ENCODE data around the gene SLC2A3.
A peak's percentile ranks its signal among the peaks of the same experiment; 100 is the strongest.
"Not testable (repeated sequence)": the region's sequence is repeated elsewhere in the genome, so short reads cannot be mapped to it uniquely, and the experiment has no call there.

SLC2A3 gene

GRCh38 chr12:7935590-7936581 lies at the start of gene SLC2A3:
Gene SLC2A3 (minus strand): TSS chr12:7936187. CDS start chr12:7936034, 153 bp downstream.
- Histone ChIP-seq H3K27me3 (ENCODE audit: insufficient read depth, low read depth) (no peaks in the 10 kb centered on the region), H3K4me1 (ENCODE audit: low read depth, poor library complexity, severe bottlenecking) (peaks cover 19% of the 10 kb centered on the region), H3K4me3 (IDR thresholded peaks at IDR 0.05; ENCODE audit: insufficient read depth, low read depth, low read length) (no peak within 1 kb of the TSS), H3K4me2 (peak within 1 kb of the TSS; percentile 91), H3K9ac (peak within 1 kb of the TSS; percentile 26; the same call in 1 of the 2 replicates), H4K20me1 (ENCODE audit: insufficient read depth) (no peaks in the 10 kb centered on the region), H3K79me2 (ENCODE audit: insufficient read depth, low read depth) (no peaks in the 10 kb centered on the region), H3K36me3 (ENCODE audit: insufficient read depth) (no peaks in the 10 kb centered on the region), H2AFZ (ENCODE audit: low read depth) (peak within 1 kb of the TSS; percentile 76), H3K27ac (no peak within 1 kb of the TSS)
- TF ChIP-seq, protein P1, sequence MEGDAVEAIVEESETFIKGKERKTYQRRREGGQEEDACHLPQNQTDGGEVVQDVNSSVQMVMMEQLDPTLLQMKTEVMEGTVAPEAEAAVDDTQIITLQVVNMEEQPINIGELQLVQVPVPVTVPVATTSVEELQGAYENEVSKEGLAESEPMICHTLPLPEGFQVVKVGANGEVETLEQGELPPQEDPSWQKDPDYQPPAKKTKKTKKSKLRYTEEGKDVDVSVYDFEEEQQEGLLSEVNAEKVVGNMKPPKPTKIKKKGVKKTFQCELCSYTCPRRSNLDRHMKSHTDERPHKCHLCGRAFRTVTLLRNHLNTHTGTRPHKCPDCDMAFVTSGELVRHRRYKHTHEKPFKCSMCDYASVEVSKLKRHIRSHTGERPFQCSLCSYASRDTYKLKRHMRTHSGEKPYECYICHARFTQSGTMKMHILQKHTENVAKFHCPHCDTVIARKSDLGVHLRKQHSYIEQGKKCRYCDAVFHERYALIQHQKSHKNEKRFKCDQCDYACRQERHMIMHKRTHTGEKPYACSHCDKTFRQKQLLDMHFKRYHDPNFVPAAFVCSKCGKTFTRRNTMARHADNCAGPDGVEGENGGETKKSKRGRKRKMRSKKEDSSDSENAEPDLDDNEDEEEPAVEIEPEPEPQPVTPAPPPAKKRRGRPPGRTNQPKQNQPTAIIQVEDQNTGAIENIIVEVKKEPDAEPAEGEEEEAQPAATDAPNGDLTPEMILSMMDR (conservative IDR thresholded peaks at IDR 0.05; ENCODE audit: low read depth, low read length), result no peak

DNA sequence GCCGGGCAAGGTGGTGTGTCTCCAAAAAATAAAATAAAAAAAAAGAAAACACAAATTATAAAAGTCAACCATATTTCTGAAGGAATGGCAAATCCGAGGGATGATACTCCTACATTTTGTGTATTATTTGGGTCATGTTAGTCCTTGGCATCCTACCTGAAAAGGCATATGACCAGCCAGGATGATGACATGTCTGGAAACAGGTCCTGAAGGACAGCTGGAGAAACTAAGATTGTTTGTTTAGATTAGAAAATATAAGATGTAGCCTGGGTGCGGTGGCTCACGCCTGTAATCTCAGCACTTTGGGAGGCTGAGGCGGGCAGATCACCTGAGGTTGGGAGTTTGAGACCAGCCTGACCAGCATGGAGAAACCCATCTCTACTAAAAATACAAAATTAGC lies 48.9 kb upstream of the SLC2A3 start:
- Histone ChIP-seq H2AFZ (ENCODE audit: low read depth) (no peak overlapping the region), H3K79me2 (ENCODE audit: insufficient read depth, low read depth) (no peaks in the 10 kb centered on the region), H3K4me1 (ENCODE audit: low read depth, poor library complexity, severe bottlenecking) (no peaks in the 10 kb centered on the region), H3K36me3 (ENCODE audit: insufficient read depth) (no peaks in the 10 kb centered on the region), H3K27me3 (ENCODE audit: insufficient read depth, low read depth) (no peaks in the 10 kb centered on the region), H3K27ac (no peak overlapping the region), H4K20me1 (ENCODE audit: insufficient read depth) (no peaks in the 10 kb centered on the region), H3K4me3 (IDR thresholded peaks at IDR 0.05; ENCODE audit: insufficient read depth, low read depth, low read length) (no peak overlapping the region), H3K4me2 (no peak overlapping the region), H3K9ac (no peak overlapping the region)
- TF ChIP-seq, protein P1 (conservative IDR thresholded peaks at IDR 0.05; ENCODE audit: low read depth, low read length), result no peak

DNA sequence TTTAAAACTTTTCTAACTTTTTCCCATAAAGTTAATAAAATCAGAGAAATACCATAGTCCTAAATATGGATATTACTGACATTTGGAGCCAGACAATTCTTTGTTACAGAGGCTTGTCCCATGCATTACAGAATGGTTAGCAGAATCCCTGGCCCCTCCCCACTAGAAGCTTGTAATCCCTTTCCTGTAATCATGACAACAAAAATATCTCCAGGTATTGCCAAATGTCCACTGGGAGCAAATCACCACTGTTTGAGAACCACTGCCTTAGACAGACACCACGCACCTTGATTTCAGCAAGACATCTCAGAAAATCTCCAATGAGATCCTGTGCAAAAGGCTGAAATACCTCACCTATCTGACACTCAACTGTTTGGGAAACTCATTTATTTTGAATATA lies 47.5 kb upstream of the SLC2A3 start:
- not testable (repeated sequence) for H3K4me1 ChIP-seq (ENCODE audit: low read depth, poor library complexity, severe bottlenecking); H3K27ac ChIP-seq

DNA sequence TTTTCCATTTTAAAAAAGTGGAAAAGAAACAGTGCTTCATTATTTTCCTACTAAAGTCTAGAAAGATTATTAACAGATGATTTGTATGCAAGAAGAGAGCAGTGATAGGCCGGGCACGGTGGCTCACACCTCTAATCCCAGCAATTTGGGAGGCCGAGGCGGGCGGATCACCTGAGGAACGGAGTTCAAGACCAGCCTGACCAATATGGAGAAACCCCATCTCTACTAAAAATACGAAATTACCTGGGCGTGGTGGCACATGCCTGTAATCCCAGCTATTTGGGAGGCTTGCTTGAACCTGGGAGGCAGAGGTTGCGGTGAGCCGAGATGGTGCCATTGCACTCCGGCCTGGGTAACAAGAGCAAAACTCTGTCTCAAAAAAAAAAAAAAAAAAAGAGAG lies 47.0 kb upstream of the SLC2A3 start:
- H3K4me1 ChIP-seq (ENCODE audit: low read depth, poor library complexity, severe bottlenecking); H3K27me3 ChIP-seq (ENCODE audit: insufficient read depth, low read depth); H3K9ac ChIP-seq; H3K4me2 ChIP-seq; H4K20me1 ChIP-seq (ENCODE audit: insufficient read depth); H3K36me3 ChIP-seq (ENCODE audit: insufficient read depth); H3K4me3 ChIP-seq (IDR thresholded peaks at IDR 0.05; ENCODE audit: insufficient read depth, low read depth, low read length); H3K27ac ChIP-seq; H3K79me2 ChIP-seq (ENCODE audit: insufficient read depth, low read depth); H2AFZ ChIP-seq (ENCODE audit: low read depth): not testable (repeated sequence)

More for the DNA sequence above, 47.5 kb upstream of the SLC2A3 start:
- not testable (repeated sequence) for H3K4me3 ChIP-seq (IDR thresholded peaks at IDR 0.05; ENCODE audit: insufficient read depth, low read depth, low read length); H3K79me2 ChIP-seq (ENCODE audit: insufficient read depth, low read depth); H3K4me2 ChIP-seq; H3K27me3 ChIP-seq (ENCODE audit: insufficient read depth, low read depth); H3K36me3 ChIP-seq (ENCODE audit: insufficient read depth); H2AFZ ChIP-seq (ENCODE audit: low read depth); H4K20me1 ChIP-seq (ENCODE audit: insufficient read depth); H3K9ac ChIP-seq

DNA sequence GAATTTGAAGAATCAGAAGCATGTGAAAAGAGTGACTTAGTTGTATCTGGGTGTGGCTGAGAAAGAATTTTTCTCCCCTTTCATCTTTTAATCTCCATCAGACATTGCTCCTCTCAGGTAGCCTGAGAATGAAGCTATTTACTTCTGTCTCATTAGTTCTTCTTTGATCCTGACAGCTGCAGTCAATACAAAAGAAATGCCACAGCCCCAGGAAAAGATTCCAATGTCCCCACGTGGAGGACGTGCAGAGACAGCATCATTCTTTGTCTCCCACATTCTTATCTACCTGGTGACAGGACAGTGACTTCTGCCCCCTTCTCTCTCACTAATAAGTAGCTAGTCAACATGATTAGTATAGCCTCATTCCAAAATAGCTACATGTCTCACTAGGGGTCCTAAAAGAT lies 46.3 kb upstream of the SLC2A3 start:
- H3K79me2 ChIP-seq (ENCODE audit: insufficient read depth, low read depth); H3K36me3 ChIP-seq (ENCODE audit: insufficient read depth); H3K27ac ChIP-seq; H3K9ac ChIP-seq; H3K27me3 ChIP-seq (ENCODE audit: insufficient read depth, low read depth); H3K4me1 ChIP-seq (ENCODE audit: low read depth, poor library complexity, severe bottlenecking); H3K4me3 ChIP-seq (IDR thresholded peaks at IDR 0.05; ENCODE audit: insufficient read depth, low read depth, low read length); H4K20me1 ChIP-seq (ENCODE audit: insufficient read depth); H3K4me2 ChIP-seq; H2AFZ ChIP-seq (ENCODE audit: low read depth): not testable (repeated sequence)

DNA sequence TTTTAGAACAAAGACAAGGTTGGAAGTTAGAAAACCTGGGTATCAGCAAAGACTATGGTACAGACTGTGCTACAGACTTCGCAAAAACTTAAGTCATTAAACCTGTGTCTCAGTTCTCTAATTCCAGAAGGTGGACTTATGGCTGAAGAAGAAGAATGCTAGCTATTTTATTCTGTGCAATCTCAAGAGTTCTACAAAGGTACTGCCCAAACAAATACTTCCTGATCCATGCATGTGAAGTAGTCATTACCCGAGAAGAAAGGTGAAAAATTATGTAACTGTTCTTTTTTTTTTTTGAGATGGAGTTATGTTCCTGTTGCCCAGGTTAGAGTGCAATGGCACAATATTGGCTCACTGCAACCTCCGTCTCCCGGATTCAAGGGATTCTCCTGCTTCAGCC lies 45.5 kb upstream of the SLC2A3 start:
- H3K27me3 ChIP-seq (ENCODE audit: insufficient read depth, low read depth), result no peaks in the 10 kb centered on the region
- H3K79me2 ChIP-seq (ENCODE audit: insufficient read depth, low read depth), result no peaks in the 10 kb centered on the region
- H3K9ac ChIP-seq, result no peak overlapping the region
- no peaks in the 10 kb centered on the region for H3K4me1 ChIP-seq (ENCODE audit: low read depth, poor library complexity, severe bottlenecking)
- TF ChIP-seq, protein P1 (conservative IDR thresholded peaks at IDR 0.05; ENCODE audit: low read depth, low read length), result no peak
- no peaks in the 10 kb centered on the region for H4K20me1 ChIP-seq (ENCODE audit: insufficient read depth)
- H3K4me2 ChIP-seq, result no peak overlapping the region
- no peak overlapping the region for H3K4me3 ChIP-seq (IDR thresholded peaks at IDR 0.05; ENCODE audit: insufficient read depth, low read depth, low read length)
- no peaks in the 10 kb centered on the region for H3K36me3 ChIP-seq (ENCODE audit: insufficient read depth)
- no peak overlapping the region for H2AFZ ChIP-seq (ENCODE audit: low read depth)
- H3K27ac ChIP-seq, result no peak overlapping the region

GRCh38 chr12:7977351-7978124 lies 41.6 kb upstream of the SLC2A3 start:
- not testable (repeated sequence) for H3K9ac ChIP-seq; H3K79me2 ChIP-seq (ENCODE audit: insufficient read depth, low read depth); H4K20me1 ChIP-seq (ENCODE audit: insufficient read depth); H3K27ac ChIP-seq; H3K36me3 ChIP-seq (ENCODE audit: insufficient read depth); H3K27me3 ChIP-seq (ENCODE audit: insufficient read depth, low read depth); H3K4me1 ChIP-seq (ENCODE audit: low read depth, poor library complexity, severe bottlenecking); H2AFZ ChIP-seq (ENCODE audit: low read depth); H3K4me3 ChIP-seq (IDR thresholded peaks at IDR 0.05; ENCODE audit: insufficient read depth, low read depth, low read length); H3K4me2 ChIP-seq

Measured in KMS-11 (cell line).